ENCODE measurements around the gene MEST.

- TF ChIP-seq, protein P1, sequence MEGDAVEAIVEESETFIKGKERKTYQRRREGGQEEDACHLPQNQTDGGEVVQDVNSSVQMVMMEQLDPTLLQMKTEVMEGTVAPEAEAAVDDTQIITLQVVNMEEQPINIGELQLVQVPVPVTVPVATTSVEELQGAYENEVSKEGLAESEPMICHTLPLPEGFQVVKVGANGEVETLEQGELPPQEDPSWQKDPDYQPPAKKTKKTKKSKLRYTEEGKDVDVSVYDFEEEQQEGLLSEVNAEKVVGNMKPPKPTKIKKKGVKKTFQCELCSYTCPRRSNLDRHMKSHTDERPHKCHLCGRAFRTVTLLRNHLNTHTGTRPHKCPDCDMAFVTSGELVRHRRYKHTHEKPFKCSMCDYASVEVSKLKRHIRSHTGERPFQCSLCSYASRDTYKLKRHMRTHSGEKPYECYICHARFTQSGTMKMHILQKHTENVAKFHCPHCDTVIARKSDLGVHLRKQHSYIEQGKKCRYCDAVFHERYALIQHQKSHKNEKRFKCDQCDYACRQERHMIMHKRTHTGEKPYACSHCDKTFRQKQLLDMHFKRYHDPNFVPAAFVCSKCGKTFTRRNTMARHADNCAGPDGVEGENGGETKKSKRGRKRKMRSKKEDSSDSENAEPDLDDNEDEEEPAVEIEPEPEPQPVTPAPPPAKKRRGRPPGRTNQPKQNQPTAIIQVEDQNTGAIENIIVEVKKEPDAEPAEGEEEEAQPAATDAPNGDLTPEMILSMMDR (IDR thresholded peaks at IDR 0.05) = no peak
- TF ChIP-seq GATA2 (CRISPR knock-in tag; IDR thresholded peaks at IDR 0.05) (no peak), GABPA (IDR thresholded peaks at IDR 0.05; ENCODE audit: low read depth) (no peak), USF1 (IDR thresholded peaks at IDR 0.05; ENCODE audit: borderline replicate concordance, low read depth) (no peak)
Observed at GRCh38 chr7:130483031-130483430, 8.9 kb upstream of the MEST start.

Data from SK-N-SH (cell line).